A673 (cell line): ENCODE measurements around the gene RAD23B. TPM values are rescaled to one million over a fixed set of nuclear protein-coding genes. Genes with fewer than 3 reads are reported as not detected.

Experiments used
- BruUV-seq: library from RNA; stranded (reverse); fragments of 400-500 nt; replicated peaks from 2 replicates; lab custom pipeline; 2021; lab: Mats Ljungman, UMichigan
- CTCF ChIA-PET: fragments of 300-600 bp; sonication (Branson Sonifier 250); formaldehyde crosslinking; loops from one replicate; lab custom pipeline; 2022; ENCODE audit warnings: antibody characterized with exemption; lab: Charles Lee
- POLR2A ChIA-PET: fragments of 300-600 bp; sonication (Branson Sonifier 250); formaldehyde crosslinking; loops from one replicate; lab custom pipeline; 2022; ENCODE audit warnings: antibody characterized with exemption; ENCODE audit not compliant: low non-redundant PET; lab: Charles Lee
- DNase-seq: peaks from one replicate; pipeline ENCODE4 v3.0.0-alpha.2; 2015; ENCODE audit warnings: low spot score
- H3K27ac ChIP-seq: fragments of 200-600 bp; sonication (generic); 2 replicates; pipeline ENCODE4 v1.5.1; 2016; ENCODE audit warnings: mixed run types, low read depth, mild to moderate bottlenecking, mixed read lengths, antibody characterized with exemption, low read length; ENCODE audit not compliant: poor library complexity, severe bottlenecking
- H3K27me3 ChIP-seq: fragments of 200-600 bp; sonication (generic); replicated peaks from 2 replicates; pipeline ENCODE4 v1.6.1; 2017; ENCODE audit warnings: mixed run types, low read depth, mild to moderate bottlenecking, mixed read lengths, antibody characterized with exemption, low read length; ENCODE audit not compliant: insufficient read depth, poor library complexity
- H3K36me3 ChIP-seq: fragments of 200-600 bp; sonication (generic); 2 replicates; pipeline ENCODE4 v1.6.1; 2016; ENCODE audit warnings: mixed run types, mild to moderate bottlenecking, mixed read lengths, antibody characterized with exemption, low read length; ENCODE audit not compliant: insufficient read depth, poor library complexity, severe bottlenecking
- H3K4me1 ChIP-seq: fragments of 200-600 bp; sonication (generic); 2 replicates; pipeline ENCODE4 v1.6.1; 2017; ENCODE audit warnings: mixed run types, mild to moderate bottlenecking, mixed read lengths, antibody characterized with exemption, low read length; ENCODE audit not compliant: insufficient read depth, poor library complexity, severe bottlenecking
- H3K4me3 ChIP-seq: fragments of 200-600 bp; sonication (generic); 2 replicates; pipeline ENCODE4 v1.5.1; 2016; ENCODE audit warnings: low read depth, mixed run types, mild to moderate bottlenecking, mixed read lengths, low read length; ENCODE audit not compliant: poor library complexity, severe bottlenecking
- H3K9me3 ChIP-seq: fragments of 200-600 bp; sonication (generic); 2 replicates; pipeline ENCODE4 v1.6.1; 2016; ENCODE audit warnings: mixed run types, low read depth, mild to moderate bottlenecking, mixed read lengths, antibody characterized with exemption, low read length; ENCODE audit not compliant: poor library complexity, severe bottlenecking
- CTCF ChIP-seq: fragments of 300-800, 200-600 bp; sonication (generic); conservative IDR thresholded peaks from 2 replicates; pipeline ENCODE4 v1.5.1; 2017; ENCODE audit warnings: low read depth, mild to moderate bottlenecking, antibody characterized with exemption, low read length, moderate library complexity, mixed read lengths
- EZH2 ChIP-seq: fragments of 200-600 bp; sonication (generic); IDR thresholded peaks from 2 replicates; pipeline ENCODE4 v1.6.1; 2017; ENCODE audit warnings: borderline replicate concordance, low read depth, mild to moderate bottlenecking, mixed read lengths, antibody characterized with exemption, low read length; ENCODE audit not compliant: poor library complexity, severe bottlenecking
- intact Hi-C: fragments of 100-400 bp; cut with micrococcal nuclease; formaldehyde crosslinking; loops from one replicate; pipeline ENCODE4 v1.10.0; 2022; ENCODE audit not compliant: unreplicated experiment
- total RNA-seq: library from RNA; stranded (reverse); gene quantifications from 2 replicates; pipeline ENCODE4 v1.2.3, GENCODE V29; 2021

RAD23B gene
- total RNA-seq, 1 experiment from 2014 or later, result 151 TPM

DNA sequence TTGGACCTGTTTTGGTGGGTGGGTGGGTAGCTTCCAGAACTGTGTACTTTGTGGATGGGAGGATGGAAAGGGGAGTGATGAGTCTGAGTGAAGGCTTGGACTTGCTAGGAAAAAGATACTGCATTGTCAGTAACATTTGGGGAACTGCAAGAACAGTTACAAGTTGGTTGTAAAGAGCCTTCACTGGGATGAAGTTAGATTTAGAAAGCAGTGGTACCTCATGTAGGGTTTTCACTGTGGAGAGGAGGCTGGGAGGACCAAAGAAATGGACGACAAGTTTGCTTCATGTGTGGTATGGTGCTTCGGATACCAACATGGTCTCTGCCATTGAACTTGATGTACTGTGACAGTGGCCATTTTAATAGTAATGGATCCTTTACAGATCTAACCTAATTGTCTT, 50.3 kb downstream of the RAD23B start:
- ChIA-PET POLR2A (no interaction called here), CTCF (no interaction called here)
- Histone ChIP-seq H3K27ac (no peak overlapping the region), H3K36me3 (peaks cover 59% of the 10 kb centered on the region), H3K4me1 (no peaks in the 10 kb centered on the region), H3K9me3 (no peaks in the 10 kb centered on the region), H3K27me3 (no peaks in the 10 kb centered on the region), H3K4me3 (no peak overlapping the region)
- BruUV-seq, result no TSS peak
- intact Hi-C loops, result no loop called here
- DNase-seq, result no peak
- TF ChIP-seq CTCF (no peak), EZH2 (no peak)

DNA sequence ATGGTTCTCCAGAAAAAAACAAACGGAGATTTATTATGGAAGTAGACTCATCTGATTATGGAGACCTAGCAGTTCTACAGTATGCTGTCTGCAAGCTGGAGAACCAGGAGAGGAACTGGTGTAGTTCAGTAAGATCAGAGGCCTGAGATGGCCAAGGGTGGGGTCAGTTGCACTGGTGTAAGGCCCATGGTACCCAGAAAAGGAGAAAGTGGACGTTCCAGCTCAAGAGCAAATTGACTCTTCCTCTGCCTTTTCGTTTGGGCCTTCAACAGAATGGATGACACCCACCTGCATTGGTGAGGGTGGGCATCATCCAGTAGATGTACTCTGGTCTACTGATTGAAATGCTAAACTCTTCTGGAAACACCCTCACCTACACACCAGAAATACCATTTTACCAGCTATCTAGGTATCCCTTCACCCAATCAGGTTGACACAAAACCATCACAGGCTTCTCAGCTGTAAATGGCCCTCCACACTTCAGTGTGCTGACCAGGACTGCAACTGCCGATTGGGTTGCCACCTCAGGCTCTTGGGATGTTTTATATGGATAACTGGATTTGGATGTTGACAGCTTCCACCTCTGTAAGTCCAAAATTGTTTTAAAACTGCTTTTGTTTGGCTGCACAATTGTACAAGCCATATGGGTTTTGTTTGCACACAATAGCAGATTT, 51.2 kb downstream of the RAD23B start:
- DNase-seq, result no peak
- peaks cover 58% of the 10 kb centered on the region for H3K36me3 ChIP-seq
- no peak overlapping the region for H3K27ac ChIP-seq
- ChIA-PET CTCF (no interaction called here), POLR2A (interaction anchor here (0.6 kb wide), 1 partner anchor 1923 kb away, joined by 3 read pairs; no protein-coding TSS in a partner anchor)
- H3K4me1 ChIP-seq, result no peaks in the 10 kb centered on the region
- TF ChIP-seq CTCF (no peak), EZH2 (no peak)
- no TSS peak for BruUV-seq
- H3K4me3 ChIP-seq, result no peak overlapping the region
- no peaks in the 10 kb centered on the region for H3K9me3 ChIP-seq
- intact Hi-C loops, result no loop called here
- no peaks in the 10 kb centered on the region for H3K27me3 ChIP-seq

- Histone ChIP-seq H3K27ac (no peak overlapping the region), H3K36me3 (peaks cover 47% of the 10 kb centered on the region), H3K4me1 (no peaks in the 10 kb centered on the region), H3K27me3 (no peaks in the 10 kb centered on the region), H3K9me3 (no peaks in the 10 kb centered on the region), H3K4me3 (no peak overlapping the region)
- CTCF ChIA-PET, result no interaction called here
- intact Hi-C loops, result no loop called here
- no peak for DNase-seq
- no peak for TF ChIP-seq CTCF
- no peak for TF ChIP-seq EZH2
- BruUV-seq, result no TSS peak
- POLR2A ChIA-PET, result no interaction called here
Measured at GRCh38 chr9:107335331-107335730, 52.3 kb downstream of the RAD23B start.
